A549 (cell line): ENCODE measurements around the gene RAPGEF5. TPM values are rescaled to one million over a fixed set of nuclear protein-coding genes. Genes with fewer than 3 reads are reported as not detected.

ENCODE experiments used
- polyA plus RNA-seq, 4 experiments: library from polyadenylated mRNA; depleted of rRNA in 3 of 4; stranded (reverse); fragments of >200 nt; fragmentation: RNase III in 1 of 4; extraction: RNeasy Plus Mini Kit Qiagen cat#74134 plus additional on column Dnase treatment in 1 of 4; gene quantifications; 2 replicates in 3 of 4; 3 replicates in 1 of 4; pipeline ENCODE4 v1.2.3, GENCODE V29; 2011 to 2017
- small RNA-seq, 6 experiments: library from RNA; depleted of rRNA; stranded (forward); fragments of <200 nt; gene quantifications; one replicate each; pipeline ENCODE3, GENCODE V24; 2012

Gene RAPGEF5
- polyA plus RNA-seq, 2 of the 4 experiments (the other 2 are of a cell fraction): 0.03 to 0.14 TPM

Small RNA genes within 50 kb of the gene (small RNA-seq; reads per million reads assigned to genes)
- 0 to 0.35 (median 0) reads per million in 6 experiments for gene RNA5SP227

Other genes starting within 250 kb of the RAPGEF5 start
- 0.08 and 0.09 TPM in 2 replicates for gene STEAP1B, start 143.0 kb upstream of the RAPGEF5 start, polyA plus RNA-seq (2011; rRNA removed)
- gene STEAP1B, start 143.0 kb upstream of the RAPGEF5 start, polyA plus RNA-seq (2017; fragmentation: RNase III; extraction: RNeasy Plus Mini Kit Qiagen cat#74134 plus additional on column Dnase treatment): 0.22 to 0.26 TPM in 2 of 3 replicates, not detected in the other